Fibroblast of pulmonary artery (primary cell): Measurements from ENCODE around the gene ETV3.
A peak's percentile ranks its signal among the peaks of the same experiment; 100 is the strongest.

Experiments
- DNase-seq: peaks from one replicate; pipeline ENCODE4 v3.0.0-alpha.2; 2010; ENCODE audit warnings: low read depth
- H3K4me3 ChIP-seq: replicated peaks from 2 replicates; pipeline ENCODE4 v1.5.1; 2011; ENCODE audit warnings: low read depth, mild to moderate bottlenecking, control low read depth, low read length, moderate library complexity
- TF ChIP-seq, protein P1 (sequence below): IDR thresholded peaks from 2 replicates; pipeline ENCODE4 v1.5.1; 2011; ENCODE audit warnings: mild to moderate bottlenecking, control low read depth, low read length, inconsistent platforms; ENCODE audit errors: missing control alignments

ETV3 gene

DNA sequence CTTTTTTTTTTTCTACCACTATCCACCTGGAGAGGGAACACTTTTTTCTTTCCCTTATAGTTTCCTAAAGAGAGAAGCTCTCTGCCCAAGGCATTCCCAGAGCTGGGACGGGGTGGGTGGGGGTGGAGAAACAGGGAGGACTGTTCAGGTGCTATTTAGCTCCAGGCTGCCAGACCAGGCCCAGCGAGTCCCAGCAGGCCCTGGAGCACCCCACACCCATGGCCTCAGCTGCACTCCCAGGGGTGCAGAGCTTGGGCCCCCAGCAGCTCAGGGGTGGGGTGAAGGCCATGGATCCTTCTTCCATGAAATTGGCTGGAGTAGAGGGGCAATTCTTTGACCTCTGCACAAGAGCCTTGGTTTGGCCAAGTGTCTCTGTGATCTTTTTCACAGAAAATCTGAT lies 42.6 kb downstream of the ETV3 start:
- no peak overlapping the region for H3K4me3 ChIP-seq
- TF ChIP-seq, protein P1, sequence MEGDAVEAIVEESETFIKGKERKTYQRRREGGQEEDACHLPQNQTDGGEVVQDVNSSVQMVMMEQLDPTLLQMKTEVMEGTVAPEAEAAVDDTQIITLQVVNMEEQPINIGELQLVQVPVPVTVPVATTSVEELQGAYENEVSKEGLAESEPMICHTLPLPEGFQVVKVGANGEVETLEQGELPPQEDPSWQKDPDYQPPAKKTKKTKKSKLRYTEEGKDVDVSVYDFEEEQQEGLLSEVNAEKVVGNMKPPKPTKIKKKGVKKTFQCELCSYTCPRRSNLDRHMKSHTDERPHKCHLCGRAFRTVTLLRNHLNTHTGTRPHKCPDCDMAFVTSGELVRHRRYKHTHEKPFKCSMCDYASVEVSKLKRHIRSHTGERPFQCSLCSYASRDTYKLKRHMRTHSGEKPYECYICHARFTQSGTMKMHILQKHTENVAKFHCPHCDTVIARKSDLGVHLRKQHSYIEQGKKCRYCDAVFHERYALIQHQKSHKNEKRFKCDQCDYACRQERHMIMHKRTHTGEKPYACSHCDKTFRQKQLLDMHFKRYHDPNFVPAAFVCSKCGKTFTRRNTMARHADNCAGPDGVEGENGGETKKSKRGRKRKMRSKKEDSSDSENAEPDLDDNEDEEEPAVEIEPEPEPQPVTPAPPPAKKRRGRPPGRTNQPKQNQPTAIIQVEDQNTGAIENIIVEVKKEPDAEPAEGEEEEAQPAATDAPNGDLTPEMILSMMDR = no peak
- DNase-seq = no peak

- TF ChIP-seq, protein P1 = no peak
- no peak for DNase-seq
- no peak overlapping the region for H3K4me3 ChIP-seq
Measured at GRCh38 chr1:157095091-157095490, 43.1 kb downstream of the ETV3 start.

- no peak overlapping the region for H3K4me3 ChIP-seq
- TF ChIP-seq, protein P1 = no peak
- peak; percentile 53 for DNase-seq
Measured at GRCh38 chr1:157092831-157093230, 45.4 kb downstream of the ETV3 start.

DNA sequence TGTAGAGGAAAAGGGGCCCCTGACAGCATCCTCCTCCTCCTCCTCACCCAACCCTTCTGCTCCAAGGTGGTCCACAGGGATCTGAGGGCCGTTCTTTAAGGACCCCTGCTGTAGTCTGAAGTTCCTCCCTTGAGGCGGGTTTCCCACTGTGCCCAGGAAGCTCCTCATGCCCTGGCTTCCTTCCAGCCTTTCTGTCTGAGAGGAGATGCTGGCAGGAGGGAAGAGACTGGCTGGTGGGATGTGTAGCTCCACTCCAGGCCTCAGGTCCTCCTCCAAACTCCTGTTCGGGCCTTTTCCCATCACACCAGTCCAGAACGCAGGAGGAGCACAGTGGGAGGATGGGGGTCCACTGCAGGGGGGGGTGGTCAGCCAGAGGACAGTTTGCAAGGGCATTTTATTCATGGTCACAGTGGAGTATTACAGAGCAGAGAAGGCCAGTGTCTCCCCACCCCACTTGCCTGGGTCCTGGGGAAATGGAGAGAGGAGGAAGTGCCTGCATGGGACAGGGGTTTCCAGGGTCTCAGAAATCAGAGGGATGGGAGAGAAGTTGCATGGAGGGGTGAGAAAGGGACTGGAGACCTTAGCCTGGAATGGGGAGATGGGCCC lies 46.4 kb downstream of the ETV3 start:
- TF ChIP-seq, protein P1 = no peak
- DNase-seq = no peak
- no peak overlapping the region for H3K4me3 ChIP-seq

DNA sequence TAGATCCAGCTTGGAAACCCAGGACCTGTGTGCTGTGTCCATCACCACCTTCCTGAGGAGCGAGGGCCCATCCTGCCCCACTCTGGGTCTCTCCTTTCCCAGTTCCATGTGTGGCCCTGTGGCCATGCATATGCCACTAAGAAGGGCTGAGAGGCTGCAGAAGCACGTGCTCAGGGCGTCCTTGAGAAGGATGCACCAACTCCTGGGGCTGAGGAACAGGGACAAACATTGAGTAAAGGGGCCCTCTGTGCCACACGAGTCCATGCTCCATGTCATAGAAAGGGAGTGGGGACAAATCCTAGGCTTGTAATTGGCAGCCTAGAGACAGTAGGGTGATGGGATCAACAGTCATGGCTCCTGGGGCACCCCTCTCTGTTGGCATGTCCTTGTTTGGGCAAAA lies 47.0 kb downstream of the ETV3 start:
- no peak overlapping the region for H3K4me3 ChIP-seq
- no peak for DNase-seq
- TF ChIP-seq, protein P1 = no peak

DNA sequence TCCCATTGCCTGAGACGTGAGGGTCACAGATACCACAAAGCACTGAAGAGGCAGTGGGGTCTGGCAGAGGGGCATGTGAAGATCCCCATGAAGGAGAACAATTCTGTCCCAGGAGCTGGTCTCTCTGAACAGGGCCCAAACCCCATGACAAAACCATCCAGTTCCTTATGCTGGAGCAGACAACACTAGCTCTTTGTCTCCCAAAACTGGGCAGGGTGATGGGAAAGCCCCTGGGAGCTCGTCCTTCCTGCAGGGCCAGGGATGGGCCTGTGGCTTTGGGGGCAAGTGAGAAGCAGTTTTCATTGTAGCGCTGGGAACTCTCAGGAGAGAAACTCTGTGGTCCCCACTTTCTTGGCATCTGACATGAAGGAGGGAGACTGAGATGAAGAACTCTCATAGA lies 47.4 kb downstream of the ETV3 start:
- H3K4me3 ChIP-seq = no peak overlapping the region
- TF ChIP-seq, protein P1 = no peak
- no peak for DNase-seq

DNA sequence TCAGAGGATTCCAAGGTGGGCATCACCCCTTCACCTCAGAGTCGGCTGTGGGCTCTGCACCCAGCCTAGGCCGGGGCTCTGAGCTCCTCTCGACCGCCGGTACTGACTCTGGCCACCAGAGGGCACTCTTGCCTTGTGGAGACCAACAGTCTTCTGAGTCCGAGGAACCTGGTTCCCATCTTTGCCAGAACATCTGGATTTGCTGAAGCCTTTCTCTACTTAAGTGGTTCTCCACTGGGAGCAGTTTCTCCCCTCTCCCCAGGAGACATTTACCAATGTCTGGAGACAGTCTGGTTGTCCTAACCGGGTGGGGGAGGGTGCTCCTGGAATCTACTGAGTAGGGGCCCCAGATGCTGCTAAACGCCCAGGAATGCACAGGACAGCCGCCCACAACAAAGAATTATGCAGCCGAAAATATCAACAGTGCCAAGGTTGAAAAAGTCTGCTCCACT lies 48.0 kb downstream of the ETV3 start:
- H3K4me3 ChIP-seq = no peak overlapping the region
- DNase-seq = peak; percentile 89
- TF ChIP-seq, protein P1 = peak; percentile 95
